Immature natural killer cell (primary cell): ENCODE data around the gene DUSP22. TPM values are rescaled to one million over a fixed set of nuclear protein-coding genes. Genes with fewer than 3 reads are reported as not detected.

ENCODE experiments used
- DNase-seq, 3 donors: peaks; one replicate each; pipeline ENCODE4 v3.0.0; 2022; ENCODE audit warnings: mixed read lengths in 1 of 3
- H3K27ac Mint-ChIP-seq, 6 donors: one replicate each; pipeline ENCODE4 v1.8.0; 2020; ENCODE audit warnings: mixed read lengths in 6 of 6, mild to moderate bottlenecking in 5 of 6, inconsistent platforms in 4 of 6, moderate library complexity in 3 of 6
- H3K27me3 Mint-ChIP-seq, 3 donors: one replicate each; pipeline ENCODE4 v1.8.0; 2020 to 2021; ENCODE audit warnings: low read depth in 3 of 3, mild to moderate bottlenecking in 3 of 3, mixed read lengths in 3 of 3, moderate library complexity in 3 of 3, inconsistent platforms in 1 of 3
- H3K36me3 Mint-ChIP-seq, 3 donors: one replicate each; pipeline ENCODE4 v1.8.0; 2020; ENCODE audit warnings: mixed read lengths in 3 of 3, inconsistent platforms in 2 of 3, mild to moderate bottlenecking in 2 of 3
- H3K4me1 Mint-ChIP-seq, 2 donors: one replicate each; pipeline ENCODE4 v1.8.0; 2020; ENCODE audit warnings: inconsistent platforms in 2 of 2, mild to moderate bottlenecking in 2 of 2, mixed read lengths in 2 of 2, moderate library complexity in 1 of 2
- H3K4me3 Mint-ChIP-seq, 5 donors: one replicate each; pipeline ENCODE4 v1.8.0; 2020; ENCODE audit warnings: mild to moderate bottlenecking in 5 of 5, mixed read lengths in 5 of 5, inconsistent platforms in 3 of 5, moderate library complexity in 3 of 5
- H3K9me3 Mint-ChIP-seq, 6 donors: one replicate each; pipeline ENCODE4 v1.8.0; 2020; ENCODE audit warnings: mild to moderate bottlenecking in 6 of 6, mixed read lengths in 6 of 6, inconsistent platforms in 4 of 6, moderate library complexity in 3 of 6
- polyA plus RNA-seq, 3 donors: library from polyadenylated mRNA; unstranded; fragments of 300-500 nt; fragmentation: Illumina TruSeq; gene quantifications; one replicate each; pipeline ENCODE4 v1.2.3, GENCODE V29; 2021

DUSP22 gene
- polyA plus RNA-seq, 3 donors from 2014 or later = 55.0 to 80.1 (median 65.3) TPM

DNA sequence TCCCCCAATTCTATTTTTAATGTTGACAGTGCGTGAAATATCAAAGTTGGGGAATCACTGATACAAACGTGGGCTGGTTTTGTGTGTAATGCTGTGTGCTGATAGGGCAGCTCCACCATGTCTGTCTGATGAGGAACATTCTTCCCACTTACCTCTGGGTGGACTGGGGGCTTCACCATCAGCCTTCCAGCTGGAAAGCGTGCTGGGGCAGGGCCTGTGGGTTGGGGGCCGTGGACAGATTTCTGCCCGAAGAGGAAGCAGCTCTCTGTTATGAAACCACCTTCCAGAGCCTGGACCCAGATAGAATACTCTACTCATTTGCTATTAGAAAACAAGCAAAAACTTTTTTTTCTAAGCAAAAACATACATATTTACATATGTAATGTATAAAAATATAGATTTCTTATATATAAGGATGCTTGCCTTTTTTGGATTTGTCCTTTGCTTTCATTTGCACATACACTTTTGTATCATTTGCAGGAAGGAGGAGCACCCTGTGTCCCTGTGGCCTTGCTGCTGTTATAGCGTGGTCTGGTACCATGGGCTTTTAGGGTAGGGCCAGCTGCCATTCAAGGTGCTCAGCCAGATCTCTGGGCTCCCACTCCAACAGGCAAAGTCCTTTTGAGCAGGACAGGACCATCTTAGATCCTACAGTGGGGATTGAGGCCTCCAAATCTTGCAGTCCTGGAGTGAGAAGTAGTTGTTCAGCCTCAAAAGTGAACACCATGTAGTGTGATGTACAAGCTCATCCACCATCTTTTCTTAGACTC lies 48.1 kb downstream of the DUSP22 start:
- peaks cover 0 to 13% (median 8%) of the 10 kb centered on the region in 3 donors for H3K36me3 Mint-ChIP-seq
- peaks cover 71 to 77% of the 10 kb centered on the region in 2 donors for H3K4me1 Mint-ChIP-seq
- no peak for DNase-seq
- peak overlapping the region; percentile 65 to 97 (median 85) for H3K27ac Mint-ChIP-seq
- peaks cover 0 to 3% (median 0%) of the 10 kb centered on the region in 6 donors for H3K9me3 Mint-ChIP-seq
- peak overlapping the region; percentile 19 to 88 (median 57) for H3K4me3 Mint-ChIP-seq
- peaks cover 2 to 8% (median 7%) of the 10 kb centered on the region in 3 donors for H3K27me3 Mint-ChIP-seq

DNA sequence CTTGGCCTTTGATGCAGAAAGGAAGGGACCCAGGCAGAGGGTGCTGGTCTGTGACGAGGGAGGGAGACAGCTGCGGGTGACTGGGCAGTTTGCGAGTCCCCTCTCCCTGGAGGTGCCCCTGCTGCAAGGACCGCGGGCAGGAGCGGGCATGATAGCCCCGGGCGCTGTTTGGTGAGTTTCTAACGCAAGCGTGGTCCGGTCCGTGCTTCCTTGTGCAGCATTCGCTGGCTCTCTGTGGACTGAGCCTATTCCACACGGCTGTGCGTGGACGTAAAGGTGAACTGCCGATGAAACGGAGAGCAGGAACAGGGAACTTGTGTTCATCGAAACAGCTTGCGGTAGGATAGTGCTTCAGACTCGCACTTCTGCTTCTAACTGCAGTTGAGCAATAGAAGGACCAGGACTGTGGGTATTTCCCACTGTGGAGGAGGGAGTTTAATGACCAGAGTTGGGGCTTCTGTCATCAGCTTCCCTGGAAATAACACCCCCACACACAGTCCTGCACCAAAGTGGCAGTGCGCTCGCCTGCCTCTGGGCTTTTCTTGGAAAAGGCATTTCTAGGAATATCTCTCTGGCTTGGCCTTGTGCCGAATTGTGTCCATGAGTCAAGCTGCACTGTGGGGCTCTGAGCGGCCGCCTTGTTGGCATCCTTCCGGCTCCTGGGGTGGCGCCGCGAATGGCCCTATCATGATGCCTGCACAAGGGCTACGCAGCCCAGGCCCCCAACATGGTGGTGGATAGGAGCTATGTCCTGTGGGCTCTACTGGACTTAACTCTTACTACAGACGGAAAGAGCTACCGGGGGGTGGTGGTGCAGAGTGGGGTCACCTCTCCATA lies 48.9 kb downstream of the DUSP22 start:
- H3K27ac Mint-ChIP-seq = peak overlapping the region; percentile 75 to 97 (median 86)
- H3K4me3 Mint-ChIP-seq = peak overlapping the region in 3 of 5 donors; percentile 58 to 84 (median 70)
- H3K36me3 Mint-ChIP-seq = peaks cover 0 to 19% (median 8%) of the 10 kb centered on the region in 3 donors
- DNase-seq = no peak
- peaks cover 2 to 8% (median 7%) of the 10 kb centered on the region in 3 donors for H3K27me3 Mint-ChIP-seq
- H3K4me1 Mint-ChIP-seq = peaks cover 64 to 70% of the 10 kb centered on the region in 2 donors
- peaks cover 0 to 3% (median 0%) of the 10 kb centered on the region in 6 donors for H3K9me3 Mint-ChIP-seq

DNA sequence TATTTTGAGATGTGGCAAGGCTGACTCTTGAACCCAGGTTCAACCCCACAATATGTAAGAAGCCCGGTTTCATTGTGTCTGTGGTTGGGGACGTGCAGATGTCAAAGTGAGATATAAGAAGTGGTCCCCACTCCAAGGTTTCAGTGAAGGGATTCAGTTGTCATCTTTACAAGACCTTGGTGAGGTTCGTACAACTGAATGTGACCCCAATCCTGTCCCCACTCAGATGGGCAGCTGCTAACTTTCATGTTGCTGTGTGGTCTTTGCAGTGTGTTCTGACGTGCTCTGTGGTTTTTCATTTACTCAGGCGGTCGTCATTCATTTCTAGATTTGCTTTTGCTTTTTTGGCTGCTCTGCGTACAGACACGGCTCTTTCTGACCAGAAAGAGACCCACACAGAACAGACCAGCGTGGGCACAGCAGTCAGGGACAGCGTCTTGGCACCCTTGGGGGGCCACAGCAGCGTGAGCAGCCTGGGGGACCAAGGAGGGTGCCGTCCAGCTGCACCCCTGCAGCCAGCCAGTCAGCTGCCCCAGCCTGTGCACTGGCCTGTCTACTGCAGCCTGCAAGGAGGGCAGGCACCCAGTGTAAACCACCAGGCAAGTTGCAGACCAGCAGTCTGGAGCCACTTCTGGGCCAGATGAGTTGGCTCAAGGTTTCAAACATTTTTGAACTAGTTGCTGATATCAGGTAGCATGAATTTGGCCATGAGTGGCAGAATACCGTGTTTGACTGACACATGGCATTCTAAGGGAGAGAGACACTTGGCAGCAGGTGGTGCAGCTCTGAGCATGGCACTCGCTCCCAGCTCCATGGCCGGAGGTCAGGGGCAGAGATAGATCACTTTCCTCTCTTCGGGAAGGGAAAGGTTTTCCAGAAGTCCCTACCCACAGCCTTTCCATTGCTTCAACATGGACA lies 49.9 kb downstream of the DUSP22 start:
- peak; percentile 74 to 86 (median 79) for DNase-seq
- Mint-ChIP-seq H3K27ac (peak overlapping the region; percentile 75 to 97 (median 86)), H3K36me3 (peaks cover 7 to 29% (median 8%) of the 10 kb centered on the region in 3 donors), H3K4me3 (peak overlapping the region; percentile 34 to 84 (median 58)), H3K4me1 (peaks cover 54 to 61% of the 10 kb centered on the region in 2 donors), H3K9me3 (peaks cover 0 to 3% (median 0%) of the 10 kb centered on the region in 6 donors), H3K27me3 (peaks cover 2 to 8% (median 7%) of the 10 kb centered on the region in 3 donors)

DNA sequence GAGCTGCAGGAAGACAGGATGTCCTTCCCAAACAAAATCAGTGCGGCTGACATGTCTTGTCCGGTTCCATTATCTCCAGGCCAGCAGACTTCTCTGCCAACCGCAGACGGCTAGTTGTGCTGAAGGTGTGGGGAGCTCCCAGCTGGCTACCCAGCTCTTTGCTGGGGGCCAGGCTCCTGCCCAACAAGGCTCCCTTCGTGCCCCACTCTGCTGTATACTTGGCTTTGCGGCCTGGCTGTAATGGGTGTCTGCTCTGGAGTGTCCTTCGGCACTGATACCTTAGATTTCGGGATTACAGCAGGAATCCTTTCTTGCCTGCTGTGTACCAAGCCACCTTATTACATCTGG lies 50.5 kb downstream of the DUSP22 start:
- no peak for DNase-seq
- H3K4me1 Mint-ChIP-seq = peaks cover 48 to 54% of the 10 kb centered on the region in 2 donors
- H3K9me3 Mint-ChIP-seq = peaks cover 0 to 3% (median 0%) of the 10 kb centered on the region in 6 donors
- peak overlapping the region in 2 of 5 donors; percentile 34 to 84 for H3K4me3 Mint-ChIP-seq
- H3K27me3 Mint-ChIP-seq = peaks cover 3 to 8% (median 7%) of the 10 kb centered on the region in 3 donors
- H3K36me3 Mint-ChIP-seq = peaks cover 11 to 35% (median 13%) of the 10 kb centered on the region in 3 donors
- peak overlapping the region; percentile 75 to 97 (median 86) for H3K27ac Mint-ChIP-seq

DNA sequence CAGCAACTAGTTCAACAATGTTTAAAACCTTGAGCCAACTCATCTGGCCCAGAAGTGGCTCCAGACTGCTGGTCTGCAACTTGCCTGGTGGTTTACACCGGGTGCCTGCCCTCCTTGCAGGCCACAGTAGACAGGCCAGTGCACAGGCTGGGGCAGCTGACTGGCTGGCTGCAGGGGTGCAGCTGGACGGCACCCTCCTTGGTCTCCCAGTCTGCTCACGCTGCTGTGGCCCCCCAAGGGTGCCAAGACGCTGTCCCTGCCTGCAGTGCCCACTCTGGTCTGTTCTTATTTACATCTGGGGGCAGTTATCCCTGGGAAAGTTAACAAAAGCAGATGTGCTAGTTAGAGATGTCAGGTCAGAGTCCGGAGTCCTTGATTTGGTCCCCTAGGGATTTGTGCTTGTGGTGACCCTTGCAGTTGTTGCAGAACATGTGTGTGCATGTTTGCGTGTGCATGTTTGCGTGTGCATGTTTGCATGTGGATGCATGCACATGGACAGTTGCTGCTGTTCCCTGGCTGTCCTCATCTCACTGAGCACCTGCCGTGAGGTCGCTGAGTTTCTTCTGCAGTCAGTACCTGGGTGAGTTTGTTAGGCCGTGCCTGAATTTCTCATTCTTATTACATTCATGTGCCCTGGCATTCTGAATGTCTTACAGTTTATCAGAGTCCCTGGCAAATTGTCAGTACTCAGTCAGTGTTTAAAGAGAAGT lies 51.1 kb downstream of the DUSP22 start:
- no peak for DNase-seq
- Mint-ChIP-seq H3K4me1 (peaks cover 42 to 51% of the 10 kb centered on the region in 2 donors), H3K9me3 (peaks cover 0 to 3% (median 0%) of the 10 kb centered on the region in 6 donors), H3K27me3 (peaks cover 3 to 9% (median 7%) of the 10 kb centered on the region in 3 donors), H3K27ac (peak overlapping the region in 5 of 6 donors; percentile 11 to 97 (median 44)), H3K36me3 (peaks cover 14 to 39% (median 19%) of the 10 kb centered on the region in 3 donors), H3K4me3 (peak overlapping the region in 1 of 5 donors; percentile 22)

DNA sequence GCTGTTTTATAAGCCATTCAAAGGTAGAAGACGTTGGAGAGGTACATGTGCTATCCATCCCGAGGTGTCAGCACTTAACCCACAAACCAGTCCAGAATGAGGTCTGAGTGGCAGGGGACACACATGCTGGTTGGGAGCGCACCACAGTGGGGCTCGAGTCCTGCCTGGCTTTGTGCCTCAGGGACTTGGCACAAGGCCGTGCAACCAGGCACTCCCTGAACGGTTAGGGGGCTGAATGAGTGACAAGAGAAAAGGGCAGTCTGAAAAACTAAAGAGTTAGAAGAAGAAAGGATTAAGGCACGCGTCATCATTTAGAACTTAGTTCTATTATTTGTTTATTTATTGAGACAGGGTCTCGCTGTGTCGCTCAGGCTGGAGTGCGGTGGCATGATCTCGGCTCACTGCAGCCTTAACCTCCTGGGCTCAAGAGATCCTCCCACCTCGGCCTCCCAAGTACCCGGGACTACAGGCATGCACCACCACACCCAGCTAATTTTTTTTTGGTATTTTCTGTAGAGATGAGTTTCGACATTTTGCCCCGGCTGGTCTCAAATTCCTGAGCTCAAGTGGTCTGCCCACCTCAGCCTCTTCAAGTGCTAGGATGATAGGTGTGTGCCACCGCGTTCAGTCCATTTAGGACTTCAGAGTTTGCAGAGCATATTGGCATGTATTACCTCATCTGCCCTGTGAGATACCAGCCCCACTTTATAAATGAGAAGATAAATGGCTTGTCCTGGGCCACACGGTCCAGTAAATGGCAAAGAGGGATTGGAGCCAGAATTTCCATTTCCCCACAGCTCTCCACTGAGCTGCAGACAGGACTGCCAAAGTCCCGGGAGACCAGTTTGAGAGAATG lies 51.9 kb downstream of the DUSP22 start:
- Mint-ChIP-seq H3K27me3 (peaks cover 3 to 10% (median 7%) of the 10 kb centered on the region in 3 donors), H3K9me3 (peaks cover 0 to 3% (median 0%) of the 10 kb centered on the region in 6 donors), H3K27ac (peak overlapping the region in 5 of 6 donors; percentile 11 to 85 (median 44)), H3K4me3 (no peak overlapping the region), H3K36me3 (peaks cover 20 to 45% (median 25%) of the 10 kb centered on the region in 3 donors), H3K4me1 (peaks cover 34 to 43% of the 10 kb centered on the region in 2 donors)
- no peak for DNase-seq

DNA sequence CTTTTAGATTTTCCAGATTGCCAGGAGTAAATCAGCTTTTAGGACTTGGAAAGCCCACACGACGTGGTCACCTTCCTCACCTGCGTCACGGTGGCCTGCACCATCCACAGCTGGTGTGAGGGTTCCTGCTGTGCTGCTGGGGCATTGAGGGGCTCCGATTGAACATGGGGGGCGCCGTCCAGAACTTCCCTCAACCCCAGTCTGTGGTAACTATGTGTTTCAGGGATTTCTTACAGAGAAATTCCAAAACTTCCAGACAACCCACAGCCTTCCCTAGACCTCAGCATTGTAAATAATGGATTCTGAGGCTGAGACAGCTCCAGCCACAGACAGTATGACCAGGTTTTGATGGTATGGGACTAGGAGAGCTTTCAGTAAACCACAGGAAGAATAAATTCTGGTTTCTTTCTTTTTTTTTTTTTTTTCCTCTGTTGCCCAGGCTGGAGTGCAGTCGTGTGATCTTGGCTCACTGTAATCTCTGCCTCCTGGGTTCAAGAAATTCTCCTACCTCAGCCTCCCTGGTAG lies 52.6 kb downstream of the DUSP22 start:
- Mint-ChIP-seq H3K4me3 (no peak overlapping the region), H3K9me3 (peaks cover 0 to 3% (median 0%) of the 10 kb centered on the region in 6 donors), H3K36me3 (peaks cover 22 to 49% (median 30%) of the 10 kb centered on the region in 3 donors), H3K27me3 (peaks cover 3 to 7% (median 6%) of the 10 kb centered on the region in 3 donors), H3K27ac (peak overlapping the region in 4 of 6 donors; percentile 34 to 53 (median 42)), H3K4me1 (peaks cover 27 to 36% of the 10 kb centered on the region in 2 donors)
- DNase-seq = no peak

DNA sequence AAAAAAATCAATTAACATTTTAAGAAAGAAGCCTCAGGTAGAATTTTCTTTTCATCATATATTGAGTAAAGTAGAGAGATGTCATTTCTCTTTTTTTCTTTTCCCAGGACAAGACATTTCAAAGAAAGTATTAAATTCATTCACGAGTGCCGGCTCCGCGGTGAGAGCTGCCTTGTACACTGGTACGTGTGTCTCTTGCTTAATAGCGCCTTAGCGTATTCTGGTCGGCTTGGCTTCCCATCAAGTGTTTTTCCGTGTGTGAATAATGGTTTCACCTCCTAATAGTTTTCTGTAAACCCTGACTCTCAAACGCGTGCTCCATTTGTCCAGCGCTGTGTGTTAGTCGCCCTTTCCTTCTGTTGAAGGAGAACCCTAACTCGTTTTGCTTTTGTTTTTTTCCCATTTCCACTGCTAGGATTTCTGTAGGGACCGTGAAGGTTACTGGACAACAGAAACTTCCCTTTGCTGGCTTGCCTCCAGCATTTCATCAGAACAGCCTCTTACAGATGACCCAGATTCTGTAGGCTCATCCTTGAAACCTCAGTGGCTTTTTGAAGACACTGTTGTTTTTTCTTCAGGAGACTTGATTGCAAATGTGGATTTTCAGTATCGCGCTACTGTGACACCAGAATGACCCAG lies 53.6 kb downstream of the DUSP22 start:
- DNase-seq = no peak
- H3K4me1 Mint-ChIP-seq = peaks cover 17 to 28% of the 10 kb centered on the region in 2 donors
- H3K27me3 Mint-ChIP-seq = peaks cover 3 to 7% (median 5%) of the 10 kb centered on the region in 3 donors
- no peak overlapping the region for H3K4me3 Mint-ChIP-seq
- H3K36me3 Mint-ChIP-seq = peaks cover 32 to 52% (median 37%) of the 10 kb centered on the region in 3 donors
- peaks cover 0 to 3% (median 0%) of the 10 kb centered on the region in 6 donors for H3K9me3 Mint-ChIP-seq
- H3K27ac Mint-ChIP-seq = peak overlapping the region in 2 of 6 donors; percentile 12 to 53

DNA sequence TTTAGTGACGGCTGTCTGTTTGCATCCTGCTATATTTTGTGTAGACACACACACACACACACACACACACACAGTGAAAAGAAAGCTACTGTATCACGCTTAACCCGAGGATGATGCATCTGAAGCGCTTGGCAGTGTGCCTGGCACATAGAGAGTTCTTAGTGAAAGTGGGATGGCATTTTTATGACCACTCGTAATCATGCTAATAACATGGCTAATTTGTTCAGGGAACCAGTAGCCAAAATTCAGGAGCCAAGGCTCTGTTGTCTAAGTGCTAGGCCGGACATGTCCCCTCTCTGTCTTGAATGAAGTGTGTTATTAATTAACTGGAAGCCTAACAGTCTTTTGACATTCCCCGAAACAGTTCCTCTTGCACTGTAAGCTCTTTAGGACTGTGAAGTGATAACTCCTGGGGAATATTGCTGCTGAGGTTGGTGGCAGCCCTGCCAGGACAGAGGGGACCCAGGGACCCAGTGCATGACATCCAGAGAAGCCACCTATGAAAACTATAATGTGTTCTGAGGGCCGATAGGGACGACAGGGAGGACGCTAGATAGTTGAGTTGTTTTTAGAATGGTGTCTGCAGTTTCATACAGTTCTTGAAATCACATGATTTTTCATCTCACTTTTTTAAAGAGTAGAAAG lies 54.2 kb downstream of the DUSP22 start:
- Mint-ChIP-seq H3K4me1 (peaks cover 12 to 23% of the 10 kb centered on the region in 2 donors), H3K9me3 (peaks cover 0 to 3% (median 0%) of the 10 kb centered on the region in 6 donors), H3K27me3 (peaks cover 3 to 7% (median 5%) of the 10 kb centered on the region in 3 donors), H3K36me3 (peaks cover 36 to 57% (median 44%) of the 10 kb centered on the region in 3 donors), H3K27ac (peak overlapping the region in 2 of 6 donors; percentile 12 to 26), H3K4me3 (no peak overlapping the region)
- DNase-seq = no peak

DNA sequence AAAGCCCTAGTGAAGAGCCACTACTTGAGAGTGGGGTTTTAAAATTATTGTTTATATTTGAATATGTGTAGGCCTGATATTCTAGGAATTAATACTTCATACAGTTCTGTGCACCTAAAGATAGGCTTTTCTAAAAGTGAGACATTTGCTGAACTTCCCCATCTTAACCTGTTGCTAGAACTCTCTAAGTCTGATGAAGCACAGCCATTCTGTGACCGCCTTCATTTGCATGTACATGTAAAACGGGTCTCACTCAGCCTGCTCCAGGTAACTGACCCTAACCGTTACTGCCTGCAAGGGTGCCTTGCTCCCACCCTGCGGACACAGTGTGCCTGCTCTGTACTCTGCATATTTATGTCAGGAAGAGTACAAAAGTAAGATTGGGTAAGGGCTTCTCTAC lies 54.9 kb downstream of the DUSP22 start:
- H3K4me3 Mint-ChIP-seq = no peak overlapping the region
- H3K36me3 Mint-ChIP-seq = peaks cover 29 to 56% (median 46%) of the 10 kb centered on the region in 3 donors
- H3K27ac Mint-ChIP-seq = no peak overlapping the region
- H3K9me3 Mint-ChIP-seq = peaks cover 0 to 3% (median 0%) of the 10 kb centered on the region in 6 donors
- H3K4me1 Mint-ChIP-seq = peaks cover 5 to 15% of the 10 kb centered on the region in 2 donors
- peaks cover under 1 to 3% (median 2%) of the 10 kb centered on the region in 3 donors for H3K27me3 Mint-ChIP-seq
- no peak for DNase-seq
